IMR-90 (cell line): ENCODE results near the gene FHL2. TPM values are rescaled to one million over a fixed set of nuclear protein-coding genes. Genes with fewer than 3 reads are reported as not detected.

ENCODE experiments used
- ATAC-seq: fragments of 200-7000 bp; cut with Tn5 transposase; 2 replicates; pipeline ENCODE4 v1.9.1; 2020; ENCODE audit warnings: low read depth, mild to moderate bottlenecking, moderate library complexity
- BruUV-seq: library from RNA; stranded (reverse); fragments of 400-500 nt; replicated peaks from 2 replicates; lab custom pipeline; 2021; lab: Mats Ljungman, UMichigan
- CTCF ChIA-PET: fragments of 300-600 bp; formaldehyde crosslinking; extraction: SDS; loops from one replicate; lab custom pipeline; 2021; ENCODE audit warnings: antibody characterized with exemption; lab: Yijun Ruan, JAX
- POLR2A ChIA-PET: fragments of 300-600 bp; sonication (Branson Sonifier 250); formaldehyde crosslinking; loops from one replicate; lab custom pipeline; 2022; ENCODE audit warnings: antibody characterized with exemption; ENCODE audit not compliant: unreplicated experiment; lab: Charles Lee
- DNase-seq: peaks from one replicate; pipeline ENCODE4 v3.0.0; 2013
- H2AFZ ChIP-seq: replicated peaks from 2 replicates; pipeline ENCODE3; 2013; ENCODE audit warnings: low read length, mild to moderate bottlenecking; ENCODE audit not compliant: poor library complexity
- H2AK5ac ChIP-seq: 2 replicates; pipeline ENCODE4 v1.6.1; 2013; ENCODE audit warnings: low read depth, low read length, inconsistent platforms
- H2AK9ac ChIP-seq: replicated peaks from 2 replicates; pipeline ENCODE3; 2013; ENCODE audit warnings: mild to moderate bottlenecking, low read depth, low read length, moderate library complexity; ENCODE audit not compliant: poor library complexity
- H2BK120ac ChIP-seq: 2 replicates; pipeline ENCODE4 v1.6.1; 2013; ENCODE audit warnings: low read depth, low read length, inconsistent platforms
- H2BK15ac ChIP-seq: 3 replicates; pipeline ENCODE4 v1.6.1; 2013; ENCODE audit warnings: low read depth, low read length, inconsistent platforms
- H2BK20ac ChIP-seq: 2 replicates; pipeline ENCODE4 v1.6.1; 2013; ENCODE audit warnings: low read depth, mild to moderate bottlenecking, inconsistent platforms, low read length, moderate library complexity
- H2BK5ac ChIP-seq: 2 replicates; pipeline ENCODE4 v1.6.1; 2013; ENCODE audit warnings: mild to moderate bottlenecking, low read depth, low read length, inconsistent platforms; ENCODE audit not compliant: poor library complexity, severe bottlenecking
- H3K14ac ChIP-seq: replicated peaks from 2 replicates; pipeline ENCODE4 v1.6.1; 2013; ENCODE audit warnings: low read depth, low read length, inconsistent platforms
- H3K18ac ChIP-seq: 2 replicates; pipeline ENCODE4 v1.6.1; 2013; ENCODE audit warnings: low read depth, low read length, control low read depth
- H3K23ac ChIP-seq: 2 replicates; pipeline ENCODE4 v1.6.1; 2013; ENCODE audit warnings: low read depth, low read length, inconsistent platforms
- H3K27ac ChIP-seq: 2 replicates; pipeline ENCODE4 v1.5.1; 2013; ENCODE audit warnings: mild to moderate bottlenecking, control low read depth, low read length; ENCODE audit not compliant: insufficient read depth
- H3K27me3 ChIP-seq: 2 replicates; pipeline ENCODE4 v1.6.1; 2013; ENCODE audit warnings: low read length; ENCODE audit not compliant: control insufficient read depth, insufficient read depth
- H3K36me3 ChIP-seq: 2 replicates; pipeline ENCODE4 v1.6.1; 2013; ENCODE audit warnings: low read length, mixed read lengths; ENCODE audit not compliant: control insufficient read depth, insufficient read depth
- H3K4ac ChIP-seq: 2 replicates; pipeline ENCODE4 v1.6.1; 2013; ENCODE audit warnings: low read depth, low read length, inconsistent platforms
- H3K4me1 ChIP-seq: 2 replicates; pipeline ENCODE4 v1.6.1; 2013; ENCODE audit warnings: low read length, mixed read lengths; ENCODE audit not compliant: control insufficient read depth, insufficient read depth
- H3K4me2 ChIP-seq: 2 replicates; pipeline ENCODE4 v1.6.1; 2013; ENCODE audit warnings: low read depth, mild to moderate bottlenecking, control low read depth, low read length, moderate library complexity
- H3K4me3 ChIP-seq: 2 replicates; pipeline ENCODE4 v1.5.1; 2013; ENCODE audit warnings: low read depth, mild to moderate bottlenecking, control low read depth, low read length, moderate library complexity; ENCODE audit not compliant: insufficient read depth
- H3K56ac ChIP-seq: 2 replicates; pipeline ENCODE4 v1.6.1; 2013; ENCODE audit warnings: low read length, inconsistent platforms; ENCODE audit not compliant: insufficient read depth; ENCODE audit errors: extremely low read depth
- H3K79me1 ChIP-seq, 2 experiments: 2 replicates each; pipeline ENCODE4 v1.6.1; 2013; ENCODE audit warnings: low read length in 2 of 2, inconsistent platforms in 1 of 2, low read depth in 1 of 2
- H3K9ac ChIP-seq: 2 replicates; pipeline ENCODE4 v1.6.1; 2013; ENCODE audit warnings: low read depth, low read length, control low read depth
- H3K9me1 ChIP-seq: 2 replicates; pipeline ENCODE4 v1.6.1; 2013; ENCODE audit warnings: low read length, inconsistent platforms; ENCODE audit not compliant: insufficient read depth
- H3K9me3 ChIP-seq: 2 replicates; pipeline ENCODE4 v1.6.1; 2013; ENCODE audit warnings: low read length; ENCODE audit not compliant: control insufficient read depth, insufficient read depth
- H4K20me1 ChIP-seq: 2 replicates; pipeline ENCODE4 v1.6.1; 2013; ENCODE audit warnings: low read length, inconsistent platforms; ENCODE audit not compliant: insufficient read depth
- H4K5ac ChIP-seq: 2 replicates; pipeline ENCODE4 v1.6.1; 2013; ENCODE audit warnings: mild to moderate bottlenecking, low read depth, low read length, control low read depth
- H4K8ac ChIP-seq, 2 experiments: 2 replicates each; pipeline ENCODE4 v1.6.1; 2013; ENCODE audit warnings: low read depth in 2 of 2, low read length in 2 of 2, control low read depth in 1 of 2, inconsistent platforms in 1 of 2
- H4K91ac ChIP-seq: 2 replicates; pipeline ENCODE4 v1.6.1; 2013; ENCODE audit warnings: low read depth, low read length, inconsistent platforms; ENCODE audit not compliant: insufficient read depth
- BHLHE40 ChIP-seq: fragments of 150-350 bp; IDR thresholded peaks from 2 replicates; pipeline ENCODE4 v1.6.1; 2016; ENCODE audit warnings: mild to moderate bottlenecking, low read depth, low read length
- CEBPB ChIP-seq: IDR thresholded peaks from 2 replicates; pipeline ENCODE4 v1.6.1; 2012; ENCODE audit warnings: low read depth, low read length, improper control_type of control experiment
- CHD1 ChIP-seq: IDR thresholded peaks from 2 replicates; pipeline ENCODE4 v1.6.1; 2012; ENCODE audit warnings: low read depth, low read length, improper control_type of control experiment
- FOS ChIP-seq: fragments of 150-350 bp; IDR thresholded peaks from 2 replicates; pipeline ENCODE4 v1.6.1; 2016; ENCODE audit warnings: low read depth, low read length
- MAFK ChIP-seq: IDR thresholded peaks from 2 replicates; pipeline ENCODE4 v1.6.1; 2012; ENCODE audit warnings: low read depth, low read length, improper control_type of control experiment
- MAZ ChIP-seq: IDR thresholded peaks from 2 replicates; pipeline ENCODE4 v1.6.1; 2012; ENCODE audit warnings: low read depth, mild to moderate bottlenecking, low read length, improper control_type of control experiment, moderate library complexity, borderline replicate concordance
- MXI1 ChIP-seq: IDR thresholded peaks from 2 replicates; pipeline ENCODE4 v1.6.1; 2012; ENCODE audit warnings: low read depth, mild to moderate bottlenecking, low read length, moderate library complexity, borderline replicate concordance
- NFE2L2 ChIP-seq: fragments of 150-350 bp; IDR thresholded peaks from 2 replicates; pipeline ENCODE4 v1.6.1; 2016; ENCODE audit warnings: low read depth, mild to moderate bottlenecking, low read length
- POLR2A ChIP-seq: IDR thresholded peaks from 2 replicates; pipeline ENCODE4 v1.6.1; 2012; ENCODE audit warnings: mild to moderate bottlenecking, low read depth, low read length
- RAD21 ChIP-seq: IDR thresholded peaks from 2 replicates; pipeline ENCODE4 v1.6.1; 2012; ENCODE audit warnings: low read length, improper control_type of control experiment
- RCOR1 ChIP-seq: IDR thresholded peaks from 2 replicates; pipeline ENCODE4 v1.6.1; 2012; ENCODE audit warnings: mild to moderate bottlenecking, low read length, improper control_type of control experiment; ENCODE audit not compliant: insufficient replicate concordance
- RFX5 ChIP-seq: IDR thresholded peaks from 2 replicates; pipeline ENCODE4 v1.8.0; 2012; ENCODE audit warnings: low read depth, mild to moderate bottlenecking, low read length, moderate library complexity
- SMC3 ChIP-seq: fragments of 150-350 bp; IDR thresholded peaks from 2 replicates; pipeline ENCODE4 v1.6.1; 2016; ENCODE audit warnings: low read depth, mild to moderate bottlenecking, antibody characterized with exemption, low read length, moderate library complexity
- WGBS, 2 experiments: methylation state at CpG; one replicate each; pipeline versions ENCODE4 v1.1.5 to v1.1.7; 2013; ENCODE audit warnings: missing lambda C conversion rate in 2 of 2; ENCODE audit not compliant: insufficient read length in 1 of 2; ENCODE audit errors: extremely low coverage in 2 of 2; 5-methylcytosine and 5-hydroxymethylcytosine counted together
- dilution Hi-C: fragments of 300-500 bp; cut with HindIII; formaldehyde crosslinking; loops from one replicate; pipeline ENCODE4 v1.14.3; 2018; ENCODE audit warnings: low sequenced_read_pairs; ENCODE audit not compliant: unreplicated experiment
- in situ Hi-C: fragments of 300-500 bp; cut with MboI; formaldehyde crosslinking; loops from 3 replicates; pipeline ENCODE4 v1.14.3; 2019; ENCODE audit warnings: low sequenced_read_pairs, inconsistent platforms, mixed read lengths
- intact Hi-C: fragments of 100-400 bp; cut with micrococcal nuclease; formaldehyde crosslinking; loops from 2 replicates; pipeline ENCODE4 v1.10.0; 2022
- polyA plus RNA-seq, 3 experiments: library from polyadenylated mRNA; depleted of rRNA; stranded (reverse); fragments of >200 nt; gene quantifications; 2 replicates each; pipeline ENCODE4 v1.2.3, GENCODE V29; 2012; ENCODE audit warnings: low replicate concordance in 1 of 3
- total RNA-seq: library from RNA; depleted of rRNA; stranded (reverse); fragments of >200 nt; gene quantifications from 2 replicates; pipeline ENCODE4 v1.2.3, GENCODE V29; 2012
- TF ChIP-seq, protein P1 (sequence below): fragments of 150-350 bp; IDR thresholded peaks from 2 replicates; pipeline ENCODE4 v1.6.1; 2017; ENCODE audit warnings: mild to moderate bottlenecking, antibody characterized with exemption, low read length, low read depth
- TF ChIP-seq, protein P2 (sequence below): fragments of 150-350 bp; IDR thresholded peaks from 2 replicates; pipeline ENCODE4 v1.6.1; 2016; ENCODE audit warnings: low read depth, mild to moderate bottlenecking, low read length, moderate library complexity, borderline replicate concordance

Gene FHL2
- total and polyA plus RNA-seq, 2 of the 4 experiments (the other 2 are of a cell fraction), result 464 to 550 TPM

DNA sequence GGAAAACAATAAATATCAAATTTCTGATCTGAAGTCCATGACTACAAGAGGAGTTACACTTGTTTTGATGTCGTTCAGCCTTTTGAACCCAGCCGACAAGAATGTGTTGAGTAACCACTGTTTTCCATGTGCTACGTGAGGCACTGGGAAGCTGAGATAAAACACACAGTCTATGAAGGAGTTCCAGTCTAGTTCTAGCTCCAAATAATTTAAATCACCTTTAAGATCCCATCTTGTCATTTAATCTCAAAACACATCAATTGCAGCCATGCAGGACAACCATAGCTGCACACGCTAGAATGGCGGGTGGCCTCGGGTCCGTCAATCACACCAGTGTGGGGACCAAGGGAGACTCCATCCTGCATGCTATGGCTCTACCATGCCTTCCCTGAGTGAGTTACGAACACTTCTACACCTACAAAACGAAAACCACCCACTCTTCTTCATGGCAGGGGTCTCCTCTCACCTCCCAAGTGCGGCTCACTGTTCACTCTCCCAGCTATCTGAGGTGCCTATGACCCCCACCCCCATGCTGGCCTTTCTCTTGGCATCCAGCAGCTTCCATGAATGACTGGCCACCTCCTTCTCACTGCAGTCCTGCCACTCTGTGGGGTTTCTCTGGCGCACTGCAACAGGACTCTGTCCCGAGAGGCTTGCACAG is 3.8 kb downstream of the FHL2 start:
- no peaks in the 10 kb centered on the region for H3K27me3 ChIP-seq
- peak overlapping the region; percentile 64; the same call in 1 of the 2 replicates for H3K23ac ChIP-seq
- H3K14ac ChIP-seq, result peak overlapping the region; percentile 90
- H3K9ac ChIP-seq, result peak overlapping the region; percentile 100
- intact Hi-C loops, result loop anchor here (5.0 kb wide), 1 partner anchor 53 kb away; no protein-coding TSS in a partner anchor
- H3K4ac ChIP-seq, result peak overlapping the region; percentile 57
- ATAC-seq, result no peak
- dilution Hi-C loops, result no loop called here
- peak overlapping the region; percentile 55; the same call in 2 of the 3 replicates for H2BK15ac ChIP-seq
- peaks cover 43% of the 10 kb centered on the region for H3K4me1 ChIP-seq
- H3K56ac ChIP-seq, result peak overlapping the region; percentile 8; the same call in 1 of the 2 replicates
- DNase-seq, result peak; percentile 56
- peak overlapping the region; percentile 99 for H3K4me3 ChIP-seq
- H3K79me1 ChIP-seq, result peaks cover 10 to 65% of the 10 kb centered on the region in 2 experiments
- H4K20me1 ChIP-seq, result peaks cover 61% of the 10 kb centered on the region
- H3K9me1 ChIP-seq, result peaks cover 39% of the 10 kb centered on the region
- peak overlapping the region; percentile 98 for H3K18ac ChIP-seq
- peak overlapping the region; percentile 98 for H3K4me2 ChIP-seq
- peak overlapping the region; percentile 14 to 86 for H4K8ac ChIP-seq
- peak overlapping the region; percentile 99 for H2BK5ac ChIP-seq
- in situ Hi-C loops, result no loop called here
- ChIA-PET POLR2A (no interaction called here), CTCF (no interaction called here)
- no TSS peak for BruUV-seq
- H3K9me3 ChIP-seq, result no peaks in the 10 kb centered on the region
- peak overlapping the region; percentile 42 for H2BK120ac ChIP-seq
- H4K91ac ChIP-seq, result peak overlapping the region; percentile 78
- peak overlapping the region; percentile 11; the same call in 1 of the 2 replicates for H2BK20ac ChIP-seq
- peak overlapping the region; percentile 90 for H2AK5ac ChIP-seq
- H2AFZ ChIP-seq, result no peak overlapping the region
- H4K5ac ChIP-seq, result peak overlapping the region; percentile 53
- peaks cover 56% of the 10 kb centered on the region for H3K36me3 ChIP-seq
- H2AK9ac ChIP-seq, result no peak overlapping the region
- 87% methylated on average over 11 of the region's 12 CpGs; no CpG with 5 or more reads in 1 of the 2 experiments for WGBS, 2 experiments
- peak overlapping the region; percentile 100 for H3K27ac ChIP-seq
- TF ChIP-seq MXI1 (0 out of 2 replicates have a peak, but pooled peaks have one; percentile 23), RCOR1 (no peak), CEBPB (0 out of 2 replicates have a peak, but pooled peaks have one; percentile 15), POLR2A (no peak; the same call in 1 of the 2 replicates), MAFK (no peak), SMC3 (no peak), RAD21 (no peak), NFE2L2 (no peak), BHLHE40 (no peak), RFX5 (no peak), FOS (no peak), MAZ (no peak), CHD1 (no peak)
- TF ChIP-seq, protein P1, sequence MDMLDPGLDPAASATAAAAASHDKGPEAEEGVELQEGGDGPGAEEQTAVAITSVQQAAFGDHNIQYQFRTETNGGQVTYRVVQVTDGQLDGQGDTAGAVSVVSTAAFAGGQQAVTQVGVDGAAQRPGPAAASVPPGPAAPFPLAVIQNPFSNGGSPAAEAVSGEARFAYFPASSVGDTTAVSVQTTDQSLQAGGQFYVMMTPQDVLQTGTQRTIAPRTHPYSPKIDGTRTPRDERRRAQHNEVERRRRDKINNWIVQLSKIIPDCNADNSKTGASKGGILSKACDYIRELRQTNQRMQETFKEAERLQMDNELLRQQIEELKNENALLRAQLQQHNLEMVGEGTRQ, result no peak
- TF ChIP-seq, protein P2, sequence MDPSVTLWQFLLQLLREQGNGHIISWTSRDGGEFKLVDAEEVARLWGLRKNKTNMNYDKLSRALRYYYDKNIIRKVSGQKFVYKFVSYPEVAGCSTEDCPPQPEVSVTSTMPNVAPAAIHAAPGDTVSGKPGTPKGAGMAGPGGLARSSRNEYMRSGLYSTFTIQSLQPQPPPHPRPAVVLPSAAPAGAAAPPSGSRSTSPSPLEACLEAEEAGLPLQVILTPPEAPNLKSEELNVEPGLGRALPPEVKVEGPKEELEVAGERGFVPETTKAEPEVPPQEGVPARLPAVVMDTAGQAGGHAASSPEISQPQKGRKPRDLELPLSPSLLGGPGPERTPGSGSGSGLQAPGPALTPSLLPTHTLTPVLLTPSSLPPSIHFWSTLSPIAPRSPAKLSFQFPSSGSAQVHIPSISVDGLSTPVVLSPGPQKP, result no peak
